HG02759 (cell line): Measurements from ENCODE around the gene SPPL2C.
"Not testable (repeated sequence)": the region's sequence is repeated elsewhere in the genome, so short reads cannot be mapped to it uniquely, and the experiment has no call there.

ENCODE experiments used
- ATAC-seq: cut with Tn5 transposase; IDR thresholded peaks from one replicate; pipeline ENCODE4 v1.9.1; 2021; ENCODE audit warnings: mild to moderate bottlenecking, moderate library complexity; ENCODE audit not compliant: unreplicated experiment

SPPL2C gene

GRCh38 chr17:45848405-45848804 lies 3.7 kb downstream of the SPPL2C start:
- no peak for ATAC-seq

GRCh38 chr17:45848868-45849535 lies 4.3 kb downstream of the SPPL2C start:
- no peak for ATAC-seq

GRCh38 chr17:45849536-45849990 lies 4.9 kb downstream of the SPPL2C start:
- no peak for ATAC-seq

GRCh38 chr17:45850011-45850410 lies 5.3 kb downstream of the SPPL2C start:
- ATAC-seq, result no peak

GRCh38 chr17:45850468-45850867 lies 5.8 kb downstream of the SPPL2C start:
- ATAC-seq, result no peak

- ATAC-seq, result no peak
Observed at GRCh38 chr17:45851022-45851421, 6.3 kb downstream of the SPPL2C start.

- ATAC-seq, result no peak
Observed at GRCh38 chr17:45851464-45851863, 6.8 kb downstream of the SPPL2C start.

GRCh38 chr17:45851873-45852272 lies 7.2 kb downstream of the SPPL2C start:
- no peak for ATAC-seq

- ATAC-seq, result no peak
Observed at GRCh38 chr17:45852535-45853297, 8.0 kb downstream of the SPPL2C start.

- no peak for ATAC-seq
Observed at GRCh38 chr17:45854209-45854608, 9.5 kb downstream of the SPPL2C start.

- no peak for ATAC-seq
Observed at GRCh38 chr17:45855691-45856336, 11.1 kb downstream of the SPPL2C start.

GRCh38 chr17:45857977-45858708 lies 13.5 kb downstream of the SPPL2C start:
- ATAC-seq, result no peak

- no peak for ATAC-seq
Observed at GRCh38 chr17:45861165-45861564, 16.5 kb downstream of the SPPL2C start.

- not testable (repeated sequence) for ATAC-seq
Observed at GRCh38 chr17:45862127-45862526, 17.4 kb downstream of the SPPL2C start.

- no peak for ATAC-seq
Observed at GRCh38 chr17:45863857-45864654, 19.4 kb downstream of the SPPL2C start.

- ATAC-seq, result no peak
Observed at GRCh38 chr17:45867171-45867570, 22.5 kb downstream of the SPPL2C start.

GRCh38 chr17:45867702-45868101 lies 23.0 kb downstream of the SPPL2C start:
- no peak for ATAC-seq

- no peak for ATAC-seq
Observed at GRCh38 chr17:45868276-45868675, 23.6 kb downstream of the SPPL2C start.

- ATAC-seq, result no peak
Observed at GRCh38 chr17:45869676-45870341, 25.1 kb downstream of the SPPL2C start.
